Measurements from ENCODE around the gene NEGR1. TPM values are rescaled to one million over a fixed set of nuclear protein-coding genes. Genes with fewer than 3 reads are reported as not detected.

NEGR1 gene
- total and polyA plus RNA-seq, 2 donors (not counting 3 experiments of a cell fraction or from before 2014, with no cell fraction given): 6.8 to 21.8 TPM

DNA sequence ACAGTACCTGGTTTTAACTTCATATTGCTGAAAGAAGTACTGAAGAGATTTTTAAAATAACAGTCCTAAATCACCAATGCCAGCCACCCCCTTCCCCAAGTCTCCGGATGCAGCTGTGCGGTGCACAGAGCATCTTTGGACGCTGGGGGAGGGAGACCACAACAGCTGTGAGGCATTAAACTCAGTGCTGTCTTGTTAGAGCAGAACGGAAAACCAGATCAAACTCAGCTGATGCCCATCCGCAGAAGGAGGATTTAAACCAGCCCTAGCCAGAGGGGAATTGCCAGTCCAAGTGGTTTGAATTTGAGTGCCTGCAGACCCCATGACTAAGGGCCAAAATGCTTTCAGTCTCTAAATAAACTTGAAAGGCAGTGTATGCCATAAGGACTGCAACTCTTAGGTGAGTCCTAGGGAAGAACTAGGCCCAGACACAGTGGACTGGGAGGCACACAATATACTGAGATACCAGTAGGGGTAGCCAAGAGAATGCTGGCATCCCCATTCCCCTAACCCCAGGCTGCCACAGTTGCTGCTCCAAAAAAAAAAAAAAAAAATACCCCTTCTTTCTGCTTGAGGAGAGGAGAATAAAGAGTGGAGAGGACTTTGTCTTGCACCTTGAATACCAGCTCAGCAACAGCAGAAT lies 576.2 kb downstream of the NEGR1 start:
- no peaks in the 10 kb centered on the region for H3K36me3 ChIP-seq (ENCODE audit: control insufficient read depth in 2 of 2, extremely low read depth in 1 of 2, insufficient read depth in 2 of 2, low read length in 2 of 2)
- TF ChIP-seq, protein P1, sequence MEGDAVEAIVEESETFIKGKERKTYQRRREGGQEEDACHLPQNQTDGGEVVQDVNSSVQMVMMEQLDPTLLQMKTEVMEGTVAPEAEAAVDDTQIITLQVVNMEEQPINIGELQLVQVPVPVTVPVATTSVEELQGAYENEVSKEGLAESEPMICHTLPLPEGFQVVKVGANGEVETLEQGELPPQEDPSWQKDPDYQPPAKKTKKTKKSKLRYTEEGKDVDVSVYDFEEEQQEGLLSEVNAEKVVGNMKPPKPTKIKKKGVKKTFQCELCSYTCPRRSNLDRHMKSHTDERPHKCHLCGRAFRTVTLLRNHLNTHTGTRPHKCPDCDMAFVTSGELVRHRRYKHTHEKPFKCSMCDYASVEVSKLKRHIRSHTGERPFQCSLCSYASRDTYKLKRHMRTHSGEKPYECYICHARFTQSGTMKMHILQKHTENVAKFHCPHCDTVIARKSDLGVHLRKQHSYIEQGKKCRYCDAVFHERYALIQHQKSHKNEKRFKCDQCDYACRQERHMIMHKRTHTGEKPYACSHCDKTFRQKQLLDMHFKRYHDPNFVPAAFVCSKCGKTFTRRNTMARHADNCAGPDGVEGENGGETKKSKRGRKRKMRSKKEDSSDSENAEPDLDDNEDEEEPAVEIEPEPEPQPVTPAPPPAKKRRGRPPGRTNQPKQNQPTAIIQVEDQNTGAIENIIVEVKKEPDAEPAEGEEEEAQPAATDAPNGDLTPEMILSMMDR (IDR thresholded peaks at IDR 0.05; ENCODE audit: extremely low read depth in 1 of 2, insufficient read depth in 1 of 2, low read depth in 1 of 2, low read length in 2 of 2): no peak
- no peak for TF ChIP-seq POLR2A (IDR thresholded peaks at IDR 0.05; ENCODE audit: low read depth, low read length)
- no peak for TF ChIP-seq MYC (IDR thresholded peaks at IDR 0.05; ENCODE audit: low read depth, low read length)
- TF ChIP-seq JUN (IDR thresholded peaks at IDR 0.05; ENCODE audit: borderline replicate concordance, insufficient read depth, insufficient read length, low read depth): no peak
- TF ChIP-seq, protein P2, sequence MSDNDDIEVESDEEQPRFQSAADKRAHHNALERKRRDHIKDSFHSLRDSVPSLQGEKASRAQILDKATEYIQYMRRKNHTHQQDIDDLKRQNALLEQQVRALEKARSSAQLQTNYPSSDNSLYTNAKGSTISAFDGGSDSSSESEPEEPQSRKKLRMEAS (IDR thresholded peaks at IDR 0.05; ENCODE audit: insufficient read depth, insufficient read length): no peak
- TF ChIP-seq EZH2 (IDR thresholded peaks at IDR 0.05; ENCODE audit: borderline replicate concordance, low read depth, low read length, severe bottlenecking): no peak
- no peak for TF ChIP-seq GATA2 (IDR thresholded peaks at IDR 0.05; ENCODE audit: insufficient read depth, insufficient read length, low read depth, low read length)
- no peak for TF ChIP-seq FOS (IDR thresholded peaks at IDR 0.05; ENCODE audit: borderline replicate concordance, insufficient read depth, low read length)
- no peak for TF ChIP-seq POLR2AphosphoS5 (IDR thresholded peaks at IDR 0.05; ENCODE audit: insufficient read depth, low read depth, low read length)
- dilution Hi-C loops (cut with MboI; ENCODE audit: extremely low pct_ligation_motif_present, low sequenced_read_pairs) (no loop called here), intact Hi-C loops (cut with micrococcal nuclease) (no loop called here)
- H3K4me1 ChIP-seq (ENCODE audit: control insufficient read depth, extremely low read depth, insufficient read depth, low read length): no peaks in the 10 kb centered on the region
- no peak overlapping the region for H3K27ac ChIP-seq (ENCODE audit: insufficient read depth, low read depth, low read length)
- H3K9me3 ChIP-seq (replicated peaks; ENCODE audit: control insufficient read depth, insufficient read depth, low read length): no peaks in the 10 kb centered on the region
- no peak overlapping the region for H2AFZ ChIP-seq (ENCODE audit: low read depth, low read length)
- H4K20me1 ChIP-seq (replicated peaks; ENCODE audit: control insufficient read depth, extremely low read depth, insufficient read depth, low read length): no peaks in the 10 kb centered on the region
- DNase-seq (ENCODE audit: low read depth, low spot score) (no peak), FAIRE-seq (no peak)
- H3K4me2 ChIP-seq (ENCODE audit: insufficient read depth, low read length): no peak overlapping the region
- CTCF ChIA-PET: interaction anchor here (2.3 kb wide), 1 partner anchor 332 kb away, joined by 7 read pairs; no protein-coding TSS in a partner anchor
- POLR2A ChIA-PET: no interaction called here
- no peaks in the 10 kb centered on the region for H3K9me1 ChIP-seq (replicated peaks; ENCODE audit: control insufficient read depth, extremely low read depth, insufficient read depth, low read length)
- no peak overlapping the region for H3K4me3 ChIP-seq (replicated peaks in 1 of 3; ENCODE audit: insufficient read depth in 1 of 3, low read depth in 1 of 3, low read length in 3 of 3)
- H3K27me3 ChIP-seq (ENCODE audit: control insufficient read depth in 2 of 2, insufficient read depth in 2 of 2, low read length in 2 of 2): no peaks in the 10 kb centered on the region
- no peaks in the 10 kb centered on the region for H3K79me2 ChIP-seq (ENCODE audit: control insufficient read depth, insufficient read depth, low read length)
- BruUV-seq (replicated peaks): no TSS peak
- H3K9ac ChIP-seq (replicated peaks; ENCODE audit: extremely low read depth, insufficient read depth, low read length): no peak overlapping the region
